Naive thymus-derived CD4-positive, alpha-beta T cell (primary cell): ENCODE results near the gene BBS2. TPM values are rescaled to one million over a fixed set of nuclear protein-coding genes. Genes with fewer than 3 reads are reported as not detected.
A peak's percentile ranks its signal among the peaks of the same experiment; 100 is the strongest.
"Not testable (repeated sequence)": the region's sequence is repeated elsewhere in the genome, so short reads cannot be mapped to it uniquely, and the experiment has no call there.

ENCODE experiments used
- ATAC-seq: fragments of 150-1000 bp; cut with Tn5 transposase; 2 replicates; pipeline ENCODE4 v1.10.0; 2021; ENCODE audit warnings: mild to moderate bottlenecking, moderate library complexity
- CTCF ChIA-PET: fragments of 350-600 bp; sonication (Branson Sonifier 250); formaldehyde crosslinking; loops from one replicate; lab custom pipeline; 2021; ENCODE audit warnings: antibody characterized with exemption; lab: Charles Lee
- POLR2A ChIA-PET: fragments of 350-600 bp; sonication (Branson Sonifier 250); formaldehyde crosslinking; loops from one replicate; lab custom pipeline; 2021; ENCODE audit warnings: antibody characterized with exemption, inconsistent platforms; lab: Charles Lee
- DNase-seq, 9 donors: peaks; one replicate each; pipeline versions ENCODE4 v3.0.0 to v3.0.0-alpha.2; 2020 to 2022; ENCODE audit warnings: mixed read lengths in 1 of 9
- H3K27ac ChIP-seq: one replicate; pipeline ENCODE4 v1.7.0; 2013; ENCODE audit warnings: mild to moderate bottlenecking, low read depth, low read length, moderate library complexity
- H3K27me3 ChIP-seq, 2 donors: one replicate each; pipeline ENCODE4 v1.7.0; 2013; ENCODE audit warnings: low read length in 2 of 2, mild to moderate bottlenecking in 2 of 2, moderate library complexity in 2 of 2; ENCODE audit not compliant: control insufficient read depth in 2 of 2, insufficient read depth in 2 of 2
- H3K36me3 ChIP-seq, 3 experiments: 1 replicate in 2 of 3; 2 replicates in 1 of 3; pipeline ENCODE4 v1.7.0; 2013; ENCODE audit warnings: low read length in 3 of 3, mild to moderate bottlenecking in 3 of 3, moderate library complexity in 1 of 3; ENCODE audit not compliant: insufficient read depth in 3 of 3, control insufficient read depth in 2 of 3
- H3K4me1 ChIP-seq, 2 donors: one replicate each; pipeline ENCODE4 v1.7.0; 2013; ENCODE audit warnings: low read length in 2 of 2, mild to moderate bottlenecking in 2 of 2, moderate library complexity in 1 of 2; ENCODE audit not compliant: control insufficient read depth in 2 of 2, insufficient read depth in 2 of 2
- H3K4me3 ChIP-seq: 2 replicates; pipeline ENCODE4 v1.7.0; 2013; ENCODE audit warnings: mild to moderate bottlenecking, low read length
- H3K9me3 ChIP-seq, 3 experiments: 1 replicate in 2 of 3; 2 replicates in 1 of 3; pipeline ENCODE4 v1.7.0; 2013; ENCODE audit warnings: low read length in 3 of 3; ENCODE audit not compliant: control insufficient read depth in 2 of 3
- H3K27ac Mint-ChIP-seq, 9 donors: one replicate each; pipeline ENCODE4 v1.8.0; 2020 to 2022; ENCODE audit warnings: mixed read lengths in 9 of 9, mild to moderate bottlenecking in 8 of 9, moderate library complexity in 5 of 9, inconsistent platforms in 2 of 9
- H3K27me3 Mint-ChIP-seq, 5 donors: one replicate each; pipeline ENCODE4 v1.8.0; 2021 to 2022; ENCODE audit warnings: mixed read lengths in 5 of 5, mild to moderate bottlenecking in 1 of 5
- H3K36me3 Mint-ChIP-seq, 5 donors: one replicate each; pipeline ENCODE4 v1.8.0; 2020 to 2022; ENCODE audit warnings: mixed read lengths in 5 of 5, mild to moderate bottlenecking in 3 of 5, inconsistent platforms in 1 of 5
- H3K4me1 Mint-ChIP-seq, 7 donors: one replicate each; pipeline ENCODE4 v1.8.0; 2020 to 2022; ENCODE audit warnings: mixed read lengths in 7 of 7, mild to moderate bottlenecking in 3 of 7, inconsistent platforms in 1 of 7
- H3K4me3 Mint-ChIP-seq, 10 donors: one replicate each; pipeline ENCODE4 v1.8.0; 2020 to 2022; ENCODE audit warnings: mild to moderate bottlenecking in 10 of 10, mixed read lengths in 10 of 10, moderate library complexity in 6 of 10, inconsistent platforms in 2 of 10
- H3K9me3 Mint-ChIP-seq, 11 donors: one replicate each; pipeline ENCODE4 v1.8.0; 2020 to 2022; ENCODE audit warnings: mixed read lengths in 11 of 11, mild to moderate bottlenecking in 4 of 11, inconsistent platforms in 1 of 11, moderate library complexity in 1 of 11
- intact Hi-C, 2 donors: fragments of 100-400 bp; cut with micrococcal nuclease; formaldehyde crosslinking; loops; one replicate each; pipeline ENCODE4 v1.15.1; 2023
- polyA plus RNA-seq, 2 donors: library from polyadenylated mRNA; unstranded; fragments of 300-500 nt; fragmentation: Illumina TruSeq; gene quantifications; one replicate each; pipeline ENCODE4 v1.2.3, GENCODE V29; 2021
- total RNA-seq, 6 experiments: library from RNA in 5 of 6; stranded (reverse) in 5 of 6; gene quantifications; 1 replicate in 5 of 6; 2 replicates in 1 of 6; pipeline ENCODE4 v1.2.3 and lab custom pipeline; 2021 to 2026

BBS2 gene
- total and polyA plus RNA-seq, 7 experiments from 2014 or later = 14.7 to 130 (median 72.2) TPM

DNA sequence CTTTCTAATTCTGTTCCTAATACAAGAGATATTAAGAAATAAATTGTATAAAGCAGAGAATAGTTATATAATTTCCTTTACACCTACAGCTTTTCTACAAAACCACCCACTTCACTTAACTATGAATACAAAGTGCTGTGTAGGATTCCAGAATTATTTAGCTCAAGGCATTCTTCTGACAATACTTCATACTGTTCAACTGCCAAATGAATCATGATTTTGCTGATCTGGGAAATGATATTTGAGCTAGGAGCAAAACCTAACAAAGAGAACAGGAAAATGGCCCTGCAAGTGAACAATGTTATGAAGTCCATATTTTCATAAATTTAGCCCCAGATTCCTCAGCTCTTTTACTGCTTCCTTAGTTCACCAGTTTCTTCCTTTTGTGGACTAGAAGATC is 12.9 kb downstream of the BBS2 start:
- H3K4me1 ChIP-seq = no peaks in the 10 kb centered on the region
- no peak overlapping the region for H3K4me3 Mint-ChIP-seq
- peaks cover 22 to 80% (median 35%) of the 10 kb centered on the region in 3 experiments for H3K36me3 ChIP-seq
- CTCF ChIA-PET = no interaction called here
- DNase-seq = no peak
- no peaks in the 10 kb centered on the region for H3K27me3 Mint-ChIP-seq
- H3K36me3 Mint-ChIP-seq = peaks cover 5 to 75% (median 42%) of the 10 kb centered on the region in 5 donors
- POLR2A ChIA-PET = interaction anchor here (1.1 to 1.3 kb wide), 3 partner anchors 13 to 202 kb away, joined by 3 to 5 read pairs (median 4); partner anchors contain the start of gene BBS2
- H3K27me3 ChIP-seq = no peaks in the 10 kb centered on the region
- peaks cover 0 to 9% (median 0%) of the 10 kb centered on the region in 7 donors for H3K4me1 Mint-ChIP-seq
- H3K27ac Mint-ChIP-seq = no peak overlapping the region
- no peak overlapping the region for H3K4me3 ChIP-seq
- no peak for ATAC-seq
- no peaks in the 10 kb centered on the region for H3K9me3 ChIP-seq
- peaks cover 0 to 1% (median 0%) of the 10 kb centered on the region in 11 donors for H3K9me3 Mint-ChIP-seq
- intact Hi-C loops = no loop called here
- H3K27ac ChIP-seq = no peak overlapping the region

DNA sequence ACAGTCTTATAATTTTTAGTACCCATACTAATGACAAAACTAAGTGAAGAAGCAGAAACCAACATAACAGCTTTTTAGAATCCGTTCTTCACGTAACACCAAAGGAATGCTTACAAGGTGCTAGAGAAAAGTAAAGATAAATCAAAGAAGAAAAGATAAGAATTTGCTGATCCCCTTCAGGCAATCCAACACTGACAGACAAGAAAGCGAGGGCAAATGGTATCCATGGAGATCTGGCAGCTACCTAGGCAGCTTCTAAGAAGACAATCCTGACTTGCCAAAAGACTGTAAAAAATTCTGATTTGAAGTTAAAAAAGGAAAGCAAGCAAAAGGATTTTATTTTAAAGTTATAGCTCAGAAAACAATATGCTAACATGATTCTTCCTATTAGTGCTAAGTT is 14.6 kb downstream of the BBS2 start:
- Mint-ChIP-seq H3K27me3 (no peaks in the 10 kb centered on the region), H3K4me3 (no peak overlapping the region), H3K36me3 (peaks cover 8 to 71% (median 34%) of the 10 kb centered on the region in 5 donors), H3K4me1 (peaks cover 0 to 3% (median 0%) of the 10 kb centered on the region in 7 donors), H3K27ac (peak overlapping the region in 1 of 9 donors; percentile 80), H3K9me3 (no peaks in the 10 kb centered on the region)
- no peak overlapping the region for H3K4me3 ChIP-seq
- no peaks in the 10 kb centered on the region for H3K4me1 ChIP-seq
- H3K9me3 ChIP-seq = no peaks in the 10 kb centered on the region
- H3K36me3 ChIP-seq = peaks cover 16 to 82% (median 26%) of the 10 kb centered on the region in 3 experiments
- ATAC-seq = no peak
- H3K27me3 ChIP-seq = no peaks in the 10 kb centered on the region
- ChIA-PET POLR2A (no interaction called here), CTCF (interaction anchor here (0.6 to 1.1 kb wide), 2 partner anchors 99 to 197 kb away, joined by 3 read pairs; no protein-coding TSS in a partner anchor)
- no peak for DNase-seq
- intact Hi-C loops = no loop called here
- no peak overlapping the region for H3K27ac ChIP-seq

DNA sequence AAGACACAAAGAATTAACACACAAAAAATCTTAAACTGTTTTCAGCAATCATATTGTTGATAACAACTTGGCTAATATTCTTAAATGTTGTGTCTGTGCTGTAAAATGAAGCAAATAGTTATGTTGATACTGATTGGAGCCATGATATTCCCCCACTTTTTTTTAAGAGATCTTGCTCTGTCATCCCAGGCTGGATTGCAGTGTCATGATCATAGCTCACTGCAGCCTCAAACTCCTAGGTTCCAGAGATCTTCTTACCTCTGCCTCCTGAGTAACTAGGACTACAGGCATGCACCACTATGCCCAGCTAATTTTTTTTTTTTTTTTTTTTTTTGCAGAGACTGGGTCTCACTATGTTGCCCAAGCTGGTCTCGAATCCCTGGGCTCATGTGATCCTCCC is 26.0 kb downstream of the BBS2 start:
- Mint-ChIP-seq H3K4me1 (peaks cover 0 to 1% (median 0%) of the 10 kb centered on the region in 7 donors), H3K36me3 (peaks cover 21 to 61% (median 47%) of the 10 kb centered on the region in 5 donors), H3K9me3 (no peaks in the 10 kb centered on the region), H3K27me3 (no peaks in the 10 kb centered on the region), H3K4me3 (no peak overlapping the region), H3K27ac (peak overlapping the region in 3 of 9 donors; percentile 33 to 47 (median 44))
- CTCF ChIA-PET = no interaction called here
- H3K9me3 ChIP-seq = no peaks in the 10 kb centered on the region
- DNase-seq = no peak
- H3K4me1 ChIP-seq = no peaks in the 10 kb centered on the region
- no peak for ATAC-seq
- intact Hi-C loops = no loop called here
- H3K36me3 ChIP-seq = peaks cover 0 to 34% (median 23%) of the 10 kb centered on the region in 3 experiments
- H3K4me3 ChIP-seq = no peak overlapping the region
- no peaks in the 10 kb centered on the region for H3K27me3 ChIP-seq
- POLR2A ChIA-PET = no interaction called here
- no peak overlapping the region for H3K27ac ChIP-seq

DNA sequence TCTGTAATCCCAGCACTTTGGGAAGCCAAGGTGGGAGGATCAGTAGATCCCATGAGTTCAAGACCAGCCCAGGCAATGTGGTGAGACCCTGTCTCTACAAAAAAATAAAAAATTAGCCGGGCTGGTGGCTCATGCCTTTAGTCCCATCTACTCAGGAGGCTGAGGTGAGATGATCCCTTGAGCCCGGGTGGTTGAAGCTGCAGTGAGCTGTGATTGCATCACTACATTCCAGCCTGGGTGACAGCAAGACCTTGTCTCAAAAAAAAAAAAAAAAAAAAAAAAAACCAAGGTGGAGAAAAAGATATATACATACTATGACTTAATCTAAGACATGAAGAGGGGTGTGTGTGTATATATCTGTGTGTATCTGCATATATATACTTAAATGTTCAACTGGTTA is 26.7 kb downstream of the BBS2 start:
- intact Hi-C loops = no loop called here
- H3K36me3 Mint-ChIP-seq = peaks cover 17 to 57% (median 44%) of the 10 kb centered on the region in 5 donors
- no peak for ATAC-seq

DNA sequence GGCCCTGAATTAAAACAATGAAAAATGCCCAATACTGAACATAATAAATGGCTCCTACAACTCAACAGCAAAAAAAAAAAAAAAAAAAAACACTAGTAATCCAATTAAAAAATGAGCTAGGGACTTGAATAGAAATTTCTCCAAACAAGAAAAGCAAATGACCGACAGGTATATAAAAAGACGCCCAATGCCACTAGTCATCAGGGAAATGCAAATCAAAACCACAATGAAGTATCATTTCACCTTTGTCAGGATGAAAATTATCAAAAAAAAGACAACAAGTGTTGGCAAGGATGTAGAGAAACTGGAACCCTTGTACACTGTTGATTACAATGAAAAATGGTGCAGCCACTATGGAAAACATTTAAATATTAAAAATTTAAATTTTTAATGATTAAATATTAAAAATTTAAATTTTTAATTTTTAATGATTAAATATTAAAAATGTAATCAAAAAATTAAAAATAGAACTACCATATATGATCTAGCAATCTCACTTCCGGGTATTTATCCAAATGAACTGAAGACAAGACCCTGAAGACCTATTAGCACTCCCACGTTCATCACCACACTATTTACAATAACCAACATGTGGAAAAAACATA is 28.1 kb downstream of the BBS2 start:
- ATAC-seq (no peak), DNase-seq (no peak)
- H3K27ac ChIP-seq = no peak overlapping the region
- H3K27me3 Mint-ChIP-seq = no peaks in the 10 kb centered on the region
- no peaks in the 10 kb centered on the region for H3K9me3 ChIP-seq
- H3K27me3 ChIP-seq = no peaks in the 10 kb centered on the region
- H3K9me3 Mint-ChIP-seq = no peaks in the 10 kb centered on the region
- H3K4me3 Mint-ChIP-seq = no peak overlapping the region
- peak overlapping the region in 2 of 9 donors; percentile 7 to 56 for H3K27ac Mint-ChIP-seq
- H3K4me1 Mint-ChIP-seq = peaks cover 0 to 5% (median 0%) of the 10 kb centered on the region in 7 donors
- ChIA-PET CTCF (no interaction called here), POLR2A (interaction anchor here (0.6 kb wide), 1 partner anchor 16 kb away, joined by 3 read pairs; no protein-coding TSS in a partner anchor)
- peaks cover 9 to 48% (median 40%) of the 10 kb centered on the region in 5 donors for H3K36me3 Mint-ChIP-seq
- peaks cover 0 to 14% (median 6%) of the 10 kb centered on the region in 3 experiments for H3K36me3 ChIP-seq
- H3K4me3 ChIP-seq = no peak overlapping the region
- H3K4me1 ChIP-seq = no peaks in the 10 kb centered on the region
- intact Hi-C loops = no loop called here

More for the DNA sequence above, 26.7 kb downstream of the BBS2 start:
- H3K36me3 ChIP-seq = peaks cover 0 to 28% (median 17%) of the 10 kb centered on the region in 3 experiments
- H3K27ac ChIP-seq = no peak overlapping the region
- H3K27ac Mint-ChIP-seq = no peak overlapping the region
- H3K27me3 ChIP-seq = no peaks in the 10 kb centered on the region
- POLR2A ChIA-PET = no interaction called here
- no peaks in the 10 kb centered on the region for H3K4me1 ChIP-seq
- CTCF ChIA-PET = no interaction called here
- no peak for DNase-seq
- H3K4me1 Mint-ChIP-seq = peaks cover 0 to 1% (median 0%) of the 10 kb centered on the region in 7 donors
- H3K27me3 Mint-ChIP-seq = no peaks in the 10 kb centered on the region
- H3K9me3 Mint-ChIP-seq = no peaks in the 10 kb centered on the region
- no peaks in the 10 kb centered on the region for H3K9me3 ChIP-seq
- no peak overlapping the region for H3K4me3 ChIP-seq
- no peak overlapping the region for H3K4me3 Mint-ChIP-seq

DNA sequence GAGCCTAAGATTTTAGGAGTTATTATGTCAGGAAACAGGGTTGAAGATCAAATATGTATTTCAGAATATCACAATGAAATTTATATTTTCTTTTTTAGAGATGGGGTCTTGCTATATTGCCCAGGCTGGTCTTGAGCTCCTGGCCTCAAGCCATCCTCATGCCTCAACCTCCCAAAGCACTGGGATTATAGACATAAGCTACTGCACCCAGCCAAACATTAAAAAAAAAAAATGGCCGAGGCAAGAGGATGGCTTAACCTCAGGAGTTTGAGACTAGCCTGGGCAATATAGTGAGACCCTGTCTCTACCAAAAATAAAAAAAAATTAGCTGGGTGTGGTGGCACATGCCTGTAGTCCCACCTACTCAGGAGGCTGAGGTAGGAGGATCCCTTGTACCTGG is 31.0 kb downstream of the BBS2 start:
- H3K4me1 ChIP-seq, CTCF ChIA-PET, H3K4me3 ChIP-seq, intact Hi-C loops, H3K27me3 Mint-ChIP-seq, DNase-seq, H3K4me3 Mint-ChIP-seq, H3K27me3 ChIP-seq, H3K27ac Mint-ChIP-seq, ATAC-seq, H3K4me1 Mint-ChIP-seq, H3K27ac ChIP-seq, H3K9me3 Mint-ChIP-seq, H3K9me3 ChIP-seq: not testable (repeated sequence)
- POLR2A ChIA-PET = interaction anchor here (0.7 kb wide), 1 partner anchor 34 kb away, joined by 3 read pairs; no protein-coding TSS in a partner anchor
- peaks cover 0 to 16% (median 3%) of the 10 kb centered on the region in 3 experiments for H3K36me3 ChIP-seq
- H3K36me3 Mint-ChIP-seq = peaks cover 3 to 43% (median 31%) of the 10 kb centered on the region in 5 donors
